Epidermal melanocyte (primary cell): ENCODE measurements around the gene ZNF367.

Experiments used
- DNase-seq: peaks from one replicate; pipeline ENCODE4 v3.0.0; 2011; ENCODE audit warnings: low spot score; ENCODE audit not compliant: insufficient read length

ZNF367 gene

GRCh38 chr9:96436456-96437126 is 18.4 kb upstream of the ZNF367 start:
- no peak for DNase-seq

GRCh38 chr9:96436063-96436455 is 17.9 kb upstream of the ZNF367 start:
- DNase-seq, result no peak

DNA sequence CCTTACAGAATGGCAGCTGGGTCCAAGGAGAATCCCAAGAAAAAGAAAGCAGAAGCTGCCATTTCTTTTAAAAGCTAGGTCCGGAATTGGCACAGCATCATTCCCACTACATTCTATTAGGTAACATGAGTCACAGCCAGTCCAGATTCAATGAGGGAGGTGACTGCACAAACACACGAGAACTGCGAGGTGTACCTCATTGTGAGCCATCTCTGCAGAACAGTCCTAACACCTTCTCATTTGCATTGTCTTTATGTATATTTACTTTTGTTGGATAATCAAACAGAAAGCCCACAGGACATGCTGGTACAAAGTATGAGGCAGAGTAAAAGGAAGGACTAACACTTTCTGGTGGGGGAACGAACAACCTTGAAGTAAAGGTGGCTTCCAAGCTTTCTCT is 17.2 kb upstream of the ZNF367 start:
- DNase-seq, result no peak

GRCh38 chr9:96430377-96430776 is 12.2 kb upstream of the ZNF367 start:
- no peak for DNase-seq

GRCh38 chr9:96429732-96430131 is 11.6 kb upstream of the ZNF367 start:
- DNase-seq, result no peak

DNA sequence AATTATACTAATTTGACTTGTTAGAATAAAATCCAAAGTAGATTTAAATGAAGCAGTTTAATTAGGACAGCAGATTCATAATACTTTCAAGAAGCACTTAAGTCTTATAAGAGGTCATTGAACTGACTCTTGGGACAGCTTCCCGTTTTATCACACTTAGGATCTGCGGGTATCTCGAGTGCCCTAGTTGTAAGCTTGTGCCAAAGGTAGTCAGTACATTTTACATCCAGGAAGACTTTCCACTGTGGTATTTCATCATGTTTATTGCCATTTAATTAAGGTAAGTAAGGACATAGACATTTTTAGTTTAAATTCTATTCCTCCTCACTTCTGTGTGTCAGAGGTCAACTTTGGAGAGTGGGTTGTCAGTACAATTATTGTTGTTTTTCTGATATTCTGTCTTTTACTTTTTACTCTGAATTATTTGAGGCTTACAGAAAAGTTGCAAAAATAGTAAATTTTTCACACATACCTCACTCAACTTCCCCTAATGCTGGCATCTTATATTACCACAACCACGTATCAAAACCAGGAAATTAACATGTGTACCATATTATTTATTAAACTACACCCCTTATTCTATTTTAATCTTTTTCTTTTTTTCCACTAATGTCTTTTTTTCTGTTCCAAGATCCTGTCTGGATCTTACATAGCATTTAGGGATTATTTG is 7.5 kb upstream of the ZNF367 start:
- no peak for DNase-seq

DNA sequence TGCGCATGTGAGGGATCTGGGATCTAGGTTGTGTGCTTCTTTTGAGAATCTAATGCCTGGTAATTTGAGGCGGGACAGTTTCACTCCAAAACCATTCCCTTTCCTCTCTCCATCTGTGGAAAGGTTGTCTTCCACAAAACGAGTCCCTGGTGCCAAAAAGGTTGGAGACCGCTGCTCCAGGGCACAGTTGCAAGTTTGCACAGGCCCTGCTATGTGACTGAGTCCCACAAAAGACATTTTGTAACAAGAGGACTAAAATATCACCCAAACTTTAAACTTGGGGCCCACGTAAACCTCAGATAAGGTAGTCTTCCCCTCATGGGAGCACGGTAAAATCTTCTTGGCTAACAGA is 5.8 kb upstream of the ZNF367 start:
- DNase-seq, result no peak

- DNase-seq, result no peak
Observed at GRCh38 chr9:96423322-96423984, 5.3 kb upstream of the ZNF367 start.

- peak; percentile 60 for DNase-seq
Observed at GRCh38 chr9:96420468-96421219, 2.5 kb upstream of the ZNF367 start.

GRCh38 chr9:96419691-96419969 is 1.5 kb upstream of the ZNF367 start:
- no peak for DNase-seq

DNA sequence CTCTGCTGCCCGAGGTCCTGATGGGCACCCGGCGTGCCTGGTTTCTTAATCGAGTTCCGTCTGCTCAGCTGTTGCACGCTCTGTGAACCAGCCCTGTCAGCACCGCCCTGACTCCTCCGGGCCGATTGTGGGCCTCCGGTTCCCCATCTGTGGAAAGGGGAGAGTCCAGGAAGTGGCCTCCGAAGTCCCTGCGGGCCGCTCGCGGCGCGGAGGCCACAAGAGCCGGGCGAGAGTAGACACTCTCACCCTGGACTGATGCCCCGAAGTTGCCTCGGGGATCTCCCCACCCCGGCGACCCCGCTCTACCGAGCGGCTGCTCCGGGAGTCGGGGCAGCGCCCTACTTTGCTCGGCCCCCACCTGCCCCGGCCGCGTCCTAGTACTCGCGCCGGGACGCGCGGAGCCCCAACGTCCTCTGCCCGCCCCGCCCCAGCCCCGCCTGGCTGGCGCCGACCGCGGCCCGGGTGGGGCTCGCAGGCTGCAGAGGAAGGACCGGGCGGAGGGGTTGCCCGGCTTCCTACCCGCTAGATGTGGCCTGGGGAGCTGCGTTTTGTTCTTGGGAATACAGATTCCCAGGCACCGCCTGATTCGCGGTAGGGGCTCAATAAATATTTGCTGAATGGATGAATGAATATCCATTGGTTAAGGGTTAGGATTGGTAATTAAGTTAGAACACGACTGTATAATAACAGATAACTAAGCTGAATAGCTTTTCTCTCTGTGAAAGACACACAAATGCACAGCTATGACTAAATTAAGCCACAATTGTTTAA is 935 bp upstream of the ZNF367 start:
- peak; percentile 43 for DNase-seq

- DNase-seq, result no peak
Observed at GRCh38 chr9:96417661-96418082, 498 bp downstream of the ZNF367 start.

DNA sequence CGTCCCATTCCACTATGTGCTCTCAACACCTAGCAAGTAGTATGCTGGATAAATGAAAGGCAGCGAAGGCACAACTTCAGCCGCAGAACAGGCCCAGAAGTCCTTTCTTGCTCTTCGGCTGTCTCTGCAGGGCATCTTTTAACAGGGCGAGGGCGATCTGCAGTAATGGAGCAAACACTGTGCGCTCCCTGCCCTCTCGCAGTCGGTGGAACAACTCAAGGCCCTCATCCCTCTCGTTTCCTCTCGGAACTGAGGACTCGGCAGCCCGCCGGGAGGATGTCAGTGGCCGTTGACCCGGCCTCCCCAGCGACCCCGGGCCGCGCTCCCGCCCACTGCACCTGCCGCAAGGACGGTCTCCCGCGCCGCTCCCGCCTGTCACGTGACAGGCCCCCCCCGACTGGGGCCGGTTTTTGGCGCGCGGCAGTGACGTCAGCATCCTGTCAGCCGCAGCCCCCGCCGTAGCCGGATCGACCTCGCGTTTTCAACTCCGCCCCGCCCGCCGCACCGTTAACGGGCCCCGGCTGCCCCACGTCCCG is 1.1 kb downstream of the ZNF367 start:
- peak; percentile 79 for DNase-seq

GRCh38 chr9:96413302-96414221 is 4.6 kb downstream of the ZNF367 start:
- no peak for DNase-seq

DNA sequence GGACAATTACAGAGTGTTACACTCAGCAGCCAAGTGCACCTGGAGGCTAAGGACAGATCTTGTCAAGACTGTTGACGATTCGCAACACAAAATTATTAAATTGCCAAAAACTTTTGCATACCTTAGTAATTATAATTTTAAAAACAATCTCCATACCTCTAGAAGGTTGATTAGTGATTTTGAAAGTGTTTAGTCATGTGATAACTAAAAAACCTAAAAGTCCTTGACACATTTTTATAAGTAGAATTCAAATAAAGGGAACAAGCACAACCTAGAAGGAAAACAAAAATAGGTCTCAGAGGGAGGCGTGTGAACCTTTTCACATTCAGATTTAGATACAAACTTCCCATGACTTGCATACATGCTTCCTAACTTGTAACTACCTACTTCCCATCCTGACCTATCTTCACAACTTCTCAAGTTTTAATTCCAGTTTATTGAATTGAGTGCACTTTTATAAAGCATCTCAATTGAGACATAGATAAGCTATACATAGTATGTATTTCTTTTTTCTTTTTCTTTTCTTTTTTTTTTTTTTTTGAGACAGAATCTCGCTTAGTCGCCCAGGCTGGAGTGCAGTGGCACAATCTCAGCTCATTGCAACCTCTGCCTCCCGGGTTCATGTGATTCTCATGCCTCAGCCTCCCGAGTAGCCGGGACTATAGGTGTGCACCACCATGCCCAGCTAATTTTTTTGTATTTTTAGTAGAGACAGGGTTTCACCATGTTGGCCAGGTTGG is 5.8 kb downstream of the ZNF367 start:
- DNase-seq, result no peak

GRCh38 chr9:96411129-96411838 is 6.9 kb downstream of the ZNF367 start:
- no peak for DNase-seq

GRCh38 chr9:96408409-96409280 is 9.5 kb downstream of the ZNF367 start:
- DNase-seq, result no peak
